OCI-LY3 (cell line): Measurements from ENCODE around the gene DNMT1.

Source experiments
- EZH2phosphoT487 ChIP-seq: fragments of 200-600 bp; shearing (Covaris generic); IDR thresholded peaks from 2 replicates; pipeline ENCODE4 v1.6.1; 2018; ENCODE audit warnings: antibody characterized with exemption, mixed run types, low read depth
- TF ChIP-seq, protein P1 (sequence below): fragments of 200-600, 300-600 bp; sonication (generic); IDR thresholded peaks from 2 replicates; pipeline ENCODE4 v1.5.1; 2014; ENCODE audit warnings: antibody characterized with exemption, low read length, low read depth

DNA sequence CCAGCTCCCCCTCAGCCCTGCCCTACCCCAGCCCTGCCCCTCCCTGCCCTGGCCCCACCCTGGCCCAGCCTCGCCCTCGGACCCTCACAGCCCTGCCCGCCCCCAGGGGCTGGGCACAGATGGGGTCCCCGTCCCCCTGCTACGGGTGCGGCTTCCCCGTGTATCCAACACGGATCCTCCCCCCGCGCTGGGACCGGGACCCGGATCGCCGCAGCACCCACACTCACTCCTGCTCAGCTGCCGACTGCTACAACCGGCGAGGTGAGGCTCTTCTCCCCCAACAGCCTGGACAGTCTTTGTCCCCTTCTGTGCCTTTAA, 103.4 kb downstream of the DNMT1 start:
- TF ChIP-seq, protein P1, sequence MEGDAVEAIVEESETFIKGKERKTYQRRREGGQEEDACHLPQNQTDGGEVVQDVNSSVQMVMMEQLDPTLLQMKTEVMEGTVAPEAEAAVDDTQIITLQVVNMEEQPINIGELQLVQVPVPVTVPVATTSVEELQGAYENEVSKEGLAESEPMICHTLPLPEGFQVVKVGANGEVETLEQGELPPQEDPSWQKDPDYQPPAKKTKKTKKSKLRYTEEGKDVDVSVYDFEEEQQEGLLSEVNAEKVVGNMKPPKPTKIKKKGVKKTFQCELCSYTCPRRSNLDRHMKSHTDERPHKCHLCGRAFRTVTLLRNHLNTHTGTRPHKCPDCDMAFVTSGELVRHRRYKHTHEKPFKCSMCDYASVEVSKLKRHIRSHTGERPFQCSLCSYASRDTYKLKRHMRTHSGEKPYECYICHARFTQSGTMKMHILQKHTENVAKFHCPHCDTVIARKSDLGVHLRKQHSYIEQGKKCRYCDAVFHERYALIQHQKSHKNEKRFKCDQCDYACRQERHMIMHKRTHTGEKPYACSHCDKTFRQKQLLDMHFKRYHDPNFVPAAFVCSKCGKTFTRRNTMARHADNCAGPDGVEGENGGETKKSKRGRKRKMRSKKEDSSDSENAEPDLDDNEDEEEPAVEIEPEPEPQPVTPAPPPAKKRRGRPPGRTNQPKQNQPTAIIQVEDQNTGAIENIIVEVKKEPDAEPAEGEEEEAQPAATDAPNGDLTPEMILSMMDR = no peak
- TF ChIP-seq EZH2phosphoT487 = no peak
